GM21447 (cell line): ENCODE data around the gene BCL2L1.

ENCODE experiments used
- ATAC-seq: cut with Tn5 transposase; IDR thresholded peaks from one replicate; pipeline ENCODE4 v1.9.1; 2021; ENCODE audit not compliant: unreplicated experiment

Gene BCL2L1

GRCh38 chr20:31731321-31731717, 8.7 kb upstream of the BCL2L1 start:
- ATAC-seq = no peak

DNA sequence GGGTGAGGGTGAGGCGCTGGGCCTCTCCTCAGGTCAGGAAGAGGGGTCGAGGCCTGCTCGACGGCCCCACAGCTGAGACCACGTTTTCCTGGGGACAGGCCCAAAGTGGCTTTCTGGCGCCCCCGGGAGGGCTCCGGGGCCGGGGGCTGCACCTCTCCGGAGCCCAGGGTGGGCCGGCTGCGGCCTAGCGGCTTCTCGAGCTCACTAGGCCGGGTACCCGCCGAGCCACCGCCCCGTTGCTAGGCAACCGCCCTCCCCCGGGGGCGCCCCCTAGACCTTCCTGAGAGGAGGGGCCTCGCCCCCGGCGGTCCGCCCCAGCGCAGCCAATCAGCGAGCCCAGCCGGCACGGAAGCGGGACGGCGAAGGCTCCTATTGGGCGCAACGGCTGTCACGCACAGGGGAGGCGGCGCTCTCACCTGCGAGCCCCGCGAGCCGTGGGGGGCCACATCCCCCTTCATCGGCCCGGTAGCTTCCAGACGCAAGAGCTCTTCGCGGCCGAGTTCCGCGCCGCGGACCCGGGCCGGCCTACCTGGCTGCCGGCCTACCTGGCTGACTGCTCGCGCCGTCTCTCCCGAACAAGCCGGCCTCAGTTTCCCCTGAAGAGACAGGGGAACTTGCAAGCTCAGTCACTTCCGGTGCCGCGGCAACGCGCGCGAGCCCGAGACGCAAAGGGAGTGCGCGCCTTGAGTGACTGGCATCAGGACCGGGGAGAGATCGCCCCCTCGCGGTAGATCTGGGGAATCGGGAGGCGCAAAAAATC, 831 bp upstream of the BCL2L1 start:
- ATAC-seq = peak; percentile 70

DNA sequence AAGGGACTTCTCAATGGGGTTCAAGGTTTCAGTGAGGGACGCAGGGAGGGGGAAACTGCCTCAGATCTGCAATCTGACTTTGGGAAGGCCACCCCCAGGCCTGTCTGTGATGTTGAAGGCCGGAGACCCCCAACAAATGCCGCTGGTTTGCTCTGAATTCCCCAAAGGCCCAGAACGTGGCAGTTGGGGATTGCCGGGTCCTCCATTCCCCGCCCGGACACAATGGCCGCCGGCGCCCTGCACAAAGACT, 326 bp upstream of the BCL2L1 start:
- no peak for ATAC-seq

- ATAC-seq = no peak
These were observed 1.0 kb downstream of the BCL2L1 start for GRCh38 chr20:31721408-31722256.

DNA sequence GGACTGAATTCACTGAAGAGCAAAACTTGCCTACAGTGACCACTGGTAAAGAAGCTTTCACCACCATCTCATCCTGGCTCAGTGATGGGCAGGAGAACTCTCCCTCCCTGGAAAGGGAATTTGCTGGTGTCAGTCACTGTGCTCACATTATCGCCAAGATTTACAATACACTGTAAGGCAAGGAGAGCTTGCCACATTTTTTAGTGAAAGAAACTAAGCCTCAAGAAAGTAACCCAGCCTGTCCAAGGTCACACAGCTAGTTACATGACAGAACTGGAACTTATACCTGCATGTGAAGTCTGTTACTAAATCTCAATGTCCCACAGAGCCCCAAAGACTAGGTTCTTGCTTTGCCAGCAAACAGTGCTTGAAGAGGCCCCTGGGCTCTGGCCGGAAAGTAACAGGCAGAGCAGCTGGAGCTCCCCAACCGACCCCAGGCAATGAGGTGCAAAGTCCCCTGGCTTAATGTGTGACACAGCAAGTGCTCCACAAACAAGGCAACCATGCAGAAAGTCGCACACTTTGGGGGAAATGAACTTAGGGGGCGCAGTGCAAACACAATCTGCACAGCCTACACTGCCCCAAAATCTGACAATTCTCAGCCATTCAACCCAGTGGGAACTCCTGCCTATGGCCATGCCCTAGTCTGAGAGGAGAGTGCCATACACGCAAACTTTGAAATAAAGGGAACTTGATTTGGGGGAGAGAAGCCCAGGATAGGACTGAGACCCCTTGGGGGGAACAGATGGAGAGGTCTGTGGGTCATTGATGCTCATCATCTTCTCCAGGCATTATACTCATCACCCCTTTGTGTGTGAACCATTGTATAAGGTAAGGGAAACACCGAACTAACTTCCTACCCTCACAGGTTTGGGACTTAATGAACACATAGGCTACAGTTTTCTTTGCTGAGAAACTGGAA, 1.9 kb downstream of the BCL2L1 start:
- no peak for ATAC-seq

- no peak for ATAC-seq
These were observed 2.8 kb downstream of the BCL2L1 start for GRCh38 chr20:31719644-31720485.

GRCh38 chr20:31718952-31719643, 3.6 kb downstream of the BCL2L1 start:
- no peak for ATAC-seq

- ATAC-seq = peak; percentile 51
These were observed 5.0 kb downstream of the BCL2L1 start for GRCh38 chr20:31717478-31718201.

- peak; percentile 13 for ATAC-seq
These were observed 5.7 kb downstream of the BCL2L1 start for GRCh38 chr20:31716818-31717477.

- no peak for ATAC-seq
These were observed 6.3 kb downstream of the BCL2L1 start for GRCh38 chr20:31716351-31716750.

- ATAC-seq = no peak
These were observed 6.9 kb downstream of the BCL2L1 start for GRCh38 chr20:31715766-31716165.

DNA sequence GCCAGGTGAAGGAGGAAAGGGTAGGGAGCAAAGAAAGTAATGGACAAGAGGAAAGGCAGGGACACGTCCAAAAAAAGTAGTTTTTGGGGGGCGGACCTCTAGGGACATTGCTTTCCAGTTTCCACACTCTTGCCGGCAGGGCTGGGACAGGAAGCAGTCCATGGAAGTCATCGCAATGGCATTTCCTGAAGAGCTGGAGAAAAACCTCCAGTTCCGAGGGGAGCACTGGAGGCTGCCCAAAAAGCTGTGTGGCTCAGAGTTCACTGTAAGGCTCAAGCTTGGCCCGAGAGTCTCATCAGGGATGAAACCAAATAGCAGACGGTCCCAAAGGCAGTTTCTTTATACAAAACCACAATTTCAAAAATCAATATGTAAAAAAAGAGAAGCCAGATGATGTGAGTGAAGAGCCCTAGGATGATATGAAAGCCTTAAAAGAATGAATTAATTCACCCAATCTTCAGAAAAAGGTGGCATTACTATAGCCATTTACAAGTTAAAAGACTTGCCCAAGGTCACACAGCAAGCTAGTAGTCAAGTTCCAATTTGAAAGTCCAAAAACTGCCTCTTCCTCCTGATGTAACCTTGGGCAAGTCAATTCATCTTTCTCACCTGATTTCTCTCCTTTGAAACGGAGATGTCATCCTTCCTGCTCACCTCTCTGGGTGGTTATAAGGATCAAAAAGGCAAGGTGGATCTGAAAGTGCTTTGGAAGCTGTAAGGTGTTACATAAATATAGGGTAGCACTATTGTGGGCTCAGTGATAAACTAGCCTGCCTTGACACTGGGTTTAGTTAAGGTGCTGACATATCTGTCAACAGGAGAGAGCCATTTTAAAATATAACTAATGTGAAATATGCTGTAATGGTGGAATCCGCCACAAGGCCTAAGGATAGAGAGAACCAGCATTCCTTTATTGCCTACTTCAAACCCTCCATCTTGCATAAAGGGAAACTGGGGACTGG, 9.1 kb downstream of the BCL2L1 start:
- ATAC-seq = no peak

- ATAC-seq = no peak
These were observed 9.9 kb downstream of the BCL2L1 start for GRCh38 chr20:31712564-31713311.

- ATAC-seq = no peak
These were observed 10.5 kb downstream of the BCL2L1 start for GRCh38 chr20:31712112-31712553.

DNA sequence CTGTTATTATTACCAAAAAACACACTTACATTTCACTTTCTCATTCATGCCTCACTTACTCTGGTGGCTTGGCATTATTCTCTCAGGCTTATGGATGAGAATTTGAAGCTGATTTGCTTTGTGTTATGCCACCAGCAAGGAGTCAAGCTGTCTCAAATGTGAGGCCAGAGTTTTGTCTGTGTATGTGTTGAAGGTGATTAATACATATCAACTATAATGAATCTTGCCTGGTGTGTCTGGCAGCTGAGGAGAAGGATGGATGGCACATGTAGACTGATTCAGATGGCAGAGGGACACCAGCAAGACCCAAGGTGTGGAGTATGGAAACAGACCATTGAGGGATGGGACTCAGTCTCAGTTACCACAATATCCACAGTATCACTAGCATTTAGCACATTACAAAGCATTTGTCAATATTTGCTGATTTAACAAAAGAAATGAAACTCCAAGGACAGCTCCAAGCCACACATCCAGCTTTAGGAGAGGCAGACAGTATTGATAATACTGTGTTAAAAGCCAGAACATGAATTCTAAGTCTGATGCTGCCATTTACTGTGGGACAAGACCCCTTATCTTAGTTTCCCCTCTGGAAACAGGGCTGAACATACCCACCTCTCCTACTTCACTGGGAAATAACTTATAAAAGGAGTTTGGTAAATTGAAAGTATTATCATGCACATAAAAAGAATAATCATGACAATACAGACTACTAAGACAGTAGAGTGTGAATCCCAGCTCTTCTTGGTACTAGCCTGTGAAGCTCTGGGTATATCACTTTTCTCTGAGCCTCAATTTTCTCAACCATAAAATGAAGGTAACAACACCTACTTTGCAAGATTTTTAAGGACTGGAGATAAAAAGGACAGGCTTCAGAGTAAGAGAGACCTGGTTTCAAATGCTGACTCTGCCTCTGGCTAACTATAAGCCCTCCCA, 11.2 kb downstream of the BCL2L1 start:
- no peak for ATAC-seq
